ENCODE measurements around the gene AXDND1.

DNA sequence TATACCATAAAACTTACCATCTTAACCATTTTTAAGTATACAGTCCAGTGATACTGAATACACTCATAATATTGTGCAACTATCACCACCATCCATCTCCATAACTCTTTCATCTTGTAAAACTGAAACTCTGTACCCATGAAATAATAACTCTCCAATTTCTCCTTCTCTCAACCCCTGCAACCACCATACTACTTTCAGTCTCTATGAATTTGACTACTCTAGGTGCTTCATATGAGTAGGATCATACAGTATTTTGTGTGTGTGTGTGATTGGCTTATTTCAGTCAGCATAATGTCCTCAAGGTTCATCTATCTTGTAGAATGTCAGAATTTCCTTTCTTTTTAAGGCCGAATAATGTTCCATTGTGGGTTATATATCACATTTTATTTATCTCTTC is 192.3 kb downstream of the AXDND1 start:
- TF ChIP-seq CTCF (IDR thresholded peaks at IDR 0.05): no peak
- TF ChIP-seq POLR2A (IDR thresholded peaks at IDR 0.05): no peak
